HL-60 (cell line): ENCODE measurements around the gene SPATA19.

Experiments used
- DNase-seq, 2 experiments: peaks; one replicate each; pipeline ENCODE4 v3.0.0-alpha.2; 2010 to 2020; ENCODE audit warnings: low read depth in 1 of 2, low spot score in 1 of 2
- H3K27ac ChIP-seq: fragments of 250-450 bp; sonication (Bioruptor Pico); replicated peaks from 2 replicates; pipeline ENCODE4 v1.5.1; 2020; ENCODE audit warnings: mild to moderate bottlenecking, moderate library complexity
- H3K27me3 ChIP-seq: fragments of 250-450 bp; sonication (Bioruptor Pico); 2 replicates; pipeline ENCODE4 v1.5.1; 2021; ENCODE audit warnings: mild to moderate bottlenecking, moderate library complexity; ENCODE audit not compliant: insufficient read depth, poor library complexity, severe bottlenecking
- H3K4me3 ChIP-seq: replicated peaks from 2 replicates; pipeline ENCODE4 v1.5.1; 2011; ENCODE audit warnings: mild to moderate bottlenecking, control low read depth, low read length; ENCODE audit not compliant: insufficient read depth
- GABPA ChIP-seq: IDR thresholded peaks from 2 replicates; pipeline ENCODE4 v1.6.1; 2012; ENCODE audit warnings: low read depth
- POLR2AphosphoS5 ChIP-seq: IDR thresholded peaks from 2 replicates; pipeline ENCODE4 v1.6.1; 2012; ENCODE audit warnings: low read depth
- SPI1 ChIP-seq: IDR thresholded peaks from 2 replicates; pipeline ENCODE4 v1.6.1; 2012; ENCODE audit warnings: low read depth, mild to moderate bottlenecking, borderline replicate concordance
- long read RNA-seq: library from polyadenylated mRNA; unstranded; transcript quantifications from one replicate; pipeline ENCODE4 v2.0.0, GENCODE V29; 2020
- TF ChIP-seq, protein P1 (sequence below): IDR thresholded peaks from one replicate; pipeline ENCODE4 v1.5.1; 2011; ENCODE audit warnings: low read length, control low read depth, inconsistent platforms; ENCODE audit not compliant: insufficient read depth
- TF ChIP-seq, protein P2 (sequence below): IDR thresholded peaks from 2 replicates; pipeline ENCODE4 v1.6.1; 2012; ENCODE audit warnings: low read depth; ENCODE audit not compliant: insufficient replicate concordance

SPATA19 gene
- long read RNA-seq = 0 reads

DNA sequence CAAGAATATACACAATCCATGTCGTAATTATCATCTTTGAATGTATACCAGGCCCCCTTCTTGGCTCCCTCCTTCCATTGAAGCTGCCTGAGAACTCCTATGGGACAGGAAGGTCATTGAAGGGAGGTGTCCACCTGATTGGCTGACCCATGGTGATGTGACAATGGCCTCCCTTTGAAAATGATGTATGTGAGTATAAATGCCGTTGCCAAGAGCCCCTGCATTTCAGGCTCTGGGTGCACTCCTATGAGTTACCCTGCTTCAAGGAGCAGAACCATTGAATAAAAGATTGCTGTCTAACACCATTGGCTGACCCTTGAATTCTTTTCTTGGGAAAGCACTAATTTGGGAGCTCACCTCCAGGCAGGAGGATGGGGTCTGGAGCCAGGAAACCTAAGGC, at the start of gene SPATA19:
Gene SPATA19, minus strand, starts transcription at position 101 of the 400 bp plus-strand sequence. Its CDS starts 67 bp downstream, at position 34.
- no peak within 1 kb of the TSS for H3K4me3 ChIP-seq
- no peak for TF ChIP-seq POLR2AphosphoS5
- no peak for TF ChIP-seq GABPA
- TF ChIP-seq, protein P1, sequence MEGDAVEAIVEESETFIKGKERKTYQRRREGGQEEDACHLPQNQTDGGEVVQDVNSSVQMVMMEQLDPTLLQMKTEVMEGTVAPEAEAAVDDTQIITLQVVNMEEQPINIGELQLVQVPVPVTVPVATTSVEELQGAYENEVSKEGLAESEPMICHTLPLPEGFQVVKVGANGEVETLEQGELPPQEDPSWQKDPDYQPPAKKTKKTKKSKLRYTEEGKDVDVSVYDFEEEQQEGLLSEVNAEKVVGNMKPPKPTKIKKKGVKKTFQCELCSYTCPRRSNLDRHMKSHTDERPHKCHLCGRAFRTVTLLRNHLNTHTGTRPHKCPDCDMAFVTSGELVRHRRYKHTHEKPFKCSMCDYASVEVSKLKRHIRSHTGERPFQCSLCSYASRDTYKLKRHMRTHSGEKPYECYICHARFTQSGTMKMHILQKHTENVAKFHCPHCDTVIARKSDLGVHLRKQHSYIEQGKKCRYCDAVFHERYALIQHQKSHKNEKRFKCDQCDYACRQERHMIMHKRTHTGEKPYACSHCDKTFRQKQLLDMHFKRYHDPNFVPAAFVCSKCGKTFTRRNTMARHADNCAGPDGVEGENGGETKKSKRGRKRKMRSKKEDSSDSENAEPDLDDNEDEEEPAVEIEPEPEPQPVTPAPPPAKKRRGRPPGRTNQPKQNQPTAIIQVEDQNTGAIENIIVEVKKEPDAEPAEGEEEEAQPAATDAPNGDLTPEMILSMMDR = no peak
- no peak for TF ChIP-seq SPI1
- TF ChIP-seq, protein P2, sequence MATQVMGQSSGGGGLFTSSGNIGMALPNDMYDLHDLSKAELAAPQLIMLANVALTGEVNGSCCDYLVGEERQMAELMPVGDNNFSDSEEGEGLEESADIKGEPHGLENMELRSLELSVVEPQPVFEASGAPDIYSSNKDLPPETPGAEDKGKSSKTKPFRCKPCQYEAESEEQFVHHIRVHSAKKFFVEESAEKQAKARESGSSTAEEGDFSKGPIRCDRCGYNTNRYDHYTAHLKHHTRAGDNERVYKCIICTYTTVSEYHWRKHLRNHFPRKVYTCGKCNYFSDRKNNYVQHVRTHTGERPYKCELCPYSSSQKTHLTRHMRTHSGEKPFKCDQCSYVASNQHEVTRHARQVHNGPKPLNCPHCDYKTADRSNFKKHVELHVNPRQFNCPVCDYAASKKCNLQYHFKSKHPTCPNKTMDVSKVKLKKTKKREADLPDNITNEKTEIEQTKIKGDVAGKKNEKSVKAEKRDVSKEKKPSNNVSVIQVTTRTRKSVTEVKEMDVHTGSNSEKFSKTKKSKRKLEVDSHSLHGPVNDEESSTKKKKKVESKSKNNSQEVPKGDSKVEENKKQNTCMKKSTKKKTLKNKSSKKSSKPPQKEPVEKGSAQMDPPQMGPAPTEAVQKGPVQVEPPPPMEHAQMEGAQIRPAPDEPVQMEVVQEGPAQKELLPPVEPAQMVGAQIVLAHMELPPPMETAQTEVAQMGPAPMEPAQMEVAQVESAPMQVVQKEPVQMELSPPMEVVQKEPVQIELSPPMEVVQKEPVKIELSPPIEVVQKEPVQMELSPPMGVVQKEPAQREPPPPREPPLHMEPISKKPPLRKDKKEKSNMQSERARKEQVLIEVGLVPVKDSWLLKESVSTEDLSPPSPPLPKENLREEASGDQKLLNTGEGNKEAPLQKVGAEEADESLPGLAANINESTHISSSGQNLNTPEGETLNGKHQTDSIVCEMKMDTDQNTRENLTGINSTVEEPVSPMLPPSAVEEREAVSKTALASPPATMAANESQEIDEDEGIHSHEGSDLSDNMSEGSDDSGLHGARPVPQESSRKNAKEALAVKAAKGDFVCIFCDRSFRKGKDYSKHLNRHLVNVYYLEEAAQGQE = no peak
- H3K27ac ChIP-seq = no peak within 1 kb of the TSS
- no peak for DNase-seq
- peaks cover 2% of the 10 kb centered on the region for H3K27me3 ChIP-seq

- H3K4me3 ChIP-seq = no peak overlapping the region
- TF ChIP-seq GABPA (no peak), SPI1 (no peak), POLR2AphosphoS5 (no peak)
- TF ChIP-seq, protein P2 = no peak
- TF ChIP-seq, protein P1 = no peak
- H3K27me3 ChIP-seq = no peaks in the 10 kb centered on the region
- DNase-seq = no peak
- H3K27ac ChIP-seq = no peak overlapping the region
These were observed 49.8 kb upstream of the SPATA19 start for GRCh38 chr11:133895061-133895479.

DNA sequence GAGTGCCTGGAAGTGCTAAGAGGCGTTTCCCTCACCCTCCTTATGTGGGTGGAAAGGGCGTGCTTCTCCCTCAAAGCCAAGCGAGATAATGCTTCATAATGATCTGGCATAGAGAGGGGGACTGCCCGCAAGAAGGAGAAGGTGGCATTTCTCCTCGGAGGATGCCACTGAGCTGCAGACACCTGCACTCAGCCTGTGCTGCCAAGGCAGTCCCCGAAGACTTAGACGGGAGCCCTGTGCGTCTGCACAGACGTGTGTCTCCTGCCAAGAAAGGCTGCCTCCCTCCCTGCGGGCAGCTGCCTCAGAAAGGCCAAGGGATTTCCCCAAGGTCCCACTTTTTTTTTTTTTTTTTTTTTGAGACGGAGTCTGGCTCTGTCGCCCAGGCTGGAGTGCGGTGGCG, 48.1 kb upstream of the SPATA19 start:
- Histone ChIP-seq H3K4me3 (no peak overlapping the region), H3K27ac (no peak overlapping the region)

More for the DNA sequence above, 48.1 kb upstream of the SPATA19 start:
- TF ChIP-seq SPI1 = no peak
- no peak for TF ChIP-seq POLR2AphosphoS5
- TF ChIP-seq, protein P1 = no peak
- TF ChIP-seq, protein P2 = no peak
- TF ChIP-seq GABPA = no peak
- DNase-seq = no peak
- H3K27me3 ChIP-seq = no peaks in the 10 kb centered on the region
